Activated naive CD8-positive, alpha-beta T cell treated with anti-CD3 and anti-CD28 coated beads, Interleukin-2, amount 50 U/mL, for 24 hours (primary cell): ENCODE results near the gene CHTF18.
"Not testable (repeated sequence)": the region's sequence is repeated elsewhere in the genome, so short reads cannot be mapped to it uniquely, and the experiment has no call there.

Source experiments
- ATAC-seq: fragments of 150-1000 bp; cut with Tn5 transposase; one replicate; pipeline ENCODE4 v1.10.0; 2021
- DNase-seq: peaks from one replicate; pipeline ENCODE4 v3.0.0; 2021
- H3K27ac Mint-ChIP-seq: one replicate; pipeline ENCODE4 v1.8.0; 2021; ENCODE audit warnings: mild to moderate bottlenecking, mixed read lengths
- H3K27me3 Mint-ChIP-seq: one replicate; pipeline ENCODE4 v1.8.0; 2021; ENCODE audit warnings: mixed read lengths
- H3K36me3 Mint-ChIP-seq: one replicate; pipeline ENCODE4 v1.8.0; 2021; ENCODE audit warnings: low read depth, mixed read lengths
- H3K4me1 Mint-ChIP-seq: one replicate; pipeline ENCODE4 v1.8.0; 2021; ENCODE audit warnings: mixed read lengths
- H3K4me3 Mint-ChIP-seq: one replicate; pipeline ENCODE4 v1.8.0; 2021; ENCODE audit warnings: mild to moderate bottlenecking, moderate library complexity, mixed read lengths
- H3K9me3 Mint-ChIP-seq: one replicate; pipeline ENCODE4 v1.8.0; 2021; ENCODE audit warnings: mixed read lengths

The CHTF18 gene

DNA sequence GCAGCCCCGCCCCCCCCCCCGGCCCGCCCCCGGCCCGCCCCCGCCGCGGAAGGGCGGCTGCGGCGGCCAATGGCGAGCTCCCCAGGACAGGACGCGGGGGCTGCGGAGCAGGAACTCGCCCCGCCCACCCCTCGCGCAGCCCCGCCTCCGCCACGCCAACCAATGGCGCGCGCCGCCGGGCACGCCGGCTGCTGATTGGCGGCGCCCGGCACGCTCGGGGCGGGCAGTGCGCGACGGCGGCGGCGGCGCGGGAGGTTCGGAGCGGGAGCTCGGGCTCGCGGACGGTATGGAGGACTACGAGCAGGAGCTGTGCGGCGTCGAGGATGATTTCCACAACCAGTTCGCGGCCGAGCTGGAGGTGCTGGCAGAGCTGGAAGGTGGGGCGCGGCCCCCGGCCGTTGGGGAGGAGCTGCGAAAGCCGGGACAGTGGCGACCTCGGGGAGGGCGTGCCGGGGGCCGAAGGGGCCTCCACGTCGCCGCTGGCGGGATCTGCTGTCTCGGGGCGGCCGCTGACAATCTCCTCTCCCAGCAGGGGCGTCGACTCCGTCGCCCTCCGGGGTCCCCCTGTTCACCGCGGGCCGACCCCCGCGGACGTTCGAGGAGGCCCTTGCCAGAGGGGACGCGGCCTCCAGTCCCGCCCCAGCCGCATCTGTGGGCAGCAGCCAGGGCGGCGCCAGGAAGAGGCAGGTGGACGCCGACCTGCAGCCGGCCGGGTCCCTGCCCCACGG is at the start of gene CHTF18:
TSS of gene CHTF18 (plus strand) at position 222 of the 728 bp plus-strand sequence. CDS start at position 287, 65 bp downstream.
- no peaks in the 10 kb centered on the region for H3K27me3 Mint-ChIP-seq
- no peaks in the 10 kb centered on the region for H3K9me3 Mint-ChIP-seq
- H3K4me1 Mint-ChIP-seq: peaks cover 7% of the 10 kb centered on the region
- peak; percentile 94 for DNase-seq
- H3K4me3 Mint-ChIP-seq: peak within 1 kb of the TSS; percentile 85
- peak within 1 kb of the TSS; percentile 70 for H3K27ac Mint-ChIP-seq
- peaks cover 16% of the 10 kb centered on the region for H3K36me3 Mint-ChIP-seq
- peak; percentile 80 for ATAC-seq

DNA sequence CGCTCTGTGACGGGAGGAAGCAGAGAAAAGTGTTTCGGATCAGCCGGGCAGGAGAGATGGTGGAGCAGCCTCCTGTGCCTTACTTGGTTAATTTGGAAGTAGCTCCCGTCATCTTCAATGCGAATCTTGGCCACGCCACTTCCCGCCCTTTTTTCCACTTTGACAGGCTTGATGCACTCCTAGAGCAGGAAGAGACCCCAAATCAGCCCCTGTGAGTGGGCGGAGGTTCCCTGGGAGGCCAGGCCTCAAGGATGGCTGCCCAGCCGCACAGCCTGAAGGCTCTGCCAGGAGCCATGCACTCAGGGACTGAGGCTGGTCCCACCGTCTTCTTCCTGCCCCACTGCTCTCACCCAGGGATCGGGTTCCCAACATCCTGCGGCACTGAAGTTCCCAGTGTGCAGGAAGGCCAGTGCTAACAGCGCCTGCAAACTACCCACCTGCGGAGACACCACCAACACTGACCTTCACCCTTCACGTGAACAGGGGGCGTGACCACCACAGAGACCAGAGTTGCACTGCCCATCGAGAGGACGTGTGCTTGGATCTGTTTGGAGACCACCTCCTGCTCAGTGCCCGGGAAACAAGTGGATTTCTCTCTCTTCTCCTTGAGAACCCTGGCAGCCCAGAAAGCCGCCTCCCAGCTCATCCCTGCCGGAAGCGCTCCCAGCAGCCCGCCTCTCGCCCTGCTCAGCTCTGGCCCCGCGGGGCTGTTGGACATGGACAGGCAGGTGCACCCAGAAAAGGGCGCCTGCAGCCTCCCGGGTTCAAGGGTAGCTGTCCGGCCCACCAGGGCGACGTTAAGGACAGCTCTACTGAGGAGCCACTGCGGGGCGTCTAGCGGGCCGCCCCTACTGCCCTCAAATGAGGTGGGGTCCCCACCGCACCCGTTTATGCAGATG is 48.6 kb upstream of the CHTF18 start:
- Mint-ChIP-seq H3K27me3 (no peaks in the 10 kb centered on the region), H3K36me3 (peaks cover 8% of the 10 kb centered on the region), H3K27ac (peak overlapping the region; percentile 46), H3K4me3 (peak overlapping the region; percentile 78), H3K9me3 (no peaks in the 10 kb centered on the region), H3K4me1 (peaks cover 28% of the 10 kb centered on the region)
- ATAC-seq: no peak
- no peak for DNase-seq

DNA sequence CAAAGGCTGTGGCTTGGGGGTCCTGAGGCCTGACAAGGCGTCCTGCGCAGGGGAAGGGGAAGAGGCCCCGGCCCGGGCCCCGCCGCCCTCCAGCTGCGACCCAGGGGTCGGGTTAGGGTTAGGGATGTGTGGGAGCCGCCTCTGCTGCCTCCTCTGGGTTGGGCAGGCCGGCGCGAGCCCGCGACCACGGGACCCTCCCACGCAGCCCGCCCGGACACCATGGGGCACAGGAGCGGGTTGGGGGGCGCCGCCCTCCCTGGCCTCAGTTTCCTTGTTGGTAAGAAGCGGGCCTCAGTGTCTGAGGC is 48.0 kb upstream of the CHTF18 start:
- Mint-ChIP-seq H3K27ac (peak overlapping the region; percentile 46), H3K27me3 (no peaks in the 10 kb centered on the region), H3K4me3 (peak overlapping the region; percentile 78), H3K9me3 (no peaks in the 10 kb centered on the region), H3K36me3 (peaks cover 4% of the 10 kb centered on the region), H3K4me1 (peaks cover 24% of the 10 kb centered on the region)
- ATAC-seq (no peak), DNase-seq (no peak)

DNA sequence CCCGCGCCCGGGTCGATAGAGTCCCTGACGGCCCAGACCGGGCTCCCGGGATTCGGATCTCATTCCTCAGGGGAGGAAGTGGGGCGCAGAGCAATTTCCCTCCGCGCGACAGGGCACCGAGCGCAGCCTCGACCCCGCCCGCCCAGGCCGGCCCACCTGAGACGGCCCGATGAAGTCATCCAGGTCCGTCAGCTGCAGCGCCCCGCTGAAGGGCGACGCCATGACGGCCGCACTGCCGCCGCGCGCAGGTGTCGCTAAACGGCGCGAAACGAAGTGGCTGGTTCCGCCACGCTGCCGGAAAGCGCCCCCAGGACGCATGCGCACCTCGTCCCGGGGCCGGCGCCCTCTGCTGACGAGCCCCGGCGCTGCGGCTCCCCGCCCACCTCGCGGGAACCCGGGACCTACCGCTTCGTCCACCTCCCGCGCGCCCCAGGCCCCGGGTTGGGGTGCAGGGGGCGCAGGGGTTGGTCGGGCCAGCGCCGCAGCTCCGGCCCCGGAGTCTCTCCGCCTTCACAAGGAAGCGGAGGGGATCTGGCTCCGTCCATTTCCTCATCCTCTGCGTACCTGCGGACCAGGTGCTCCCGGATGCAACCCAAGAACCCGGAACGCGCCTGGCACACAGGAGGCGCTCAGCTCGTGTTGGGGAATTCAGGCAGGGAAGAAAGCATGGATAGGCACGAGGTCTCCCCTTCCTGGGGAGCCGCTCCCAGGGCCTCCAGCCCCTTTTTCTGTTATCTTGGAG is 47.5 kb upstream of the CHTF18 start, which contains the start of gene CIAO3:
TSS of gene CIAO3 (minus strand) at position 234 of the 742 bp plus-strand sequence. CDS start at position 222, 12 bp downstream.
- Mint-ChIP-seq H3K4me3 (peak within 1 kb of the TSS; percentile 79), H3K4me1 (peaks cover 19% of the 10 kb centered on the region), H3K9me3 (no peaks in the 10 kb centered on the region), H3K27ac (peak within 1 kb of the TSS; percentile 56), H3K36me3 (peaks cover 4% of the 10 kb centered on the region), H3K27me3 (no peaks in the 10 kb centered on the region)
- peak; percentile 95 for DNase-seq
- ATAC-seq: peak; percentile 80

DNA sequence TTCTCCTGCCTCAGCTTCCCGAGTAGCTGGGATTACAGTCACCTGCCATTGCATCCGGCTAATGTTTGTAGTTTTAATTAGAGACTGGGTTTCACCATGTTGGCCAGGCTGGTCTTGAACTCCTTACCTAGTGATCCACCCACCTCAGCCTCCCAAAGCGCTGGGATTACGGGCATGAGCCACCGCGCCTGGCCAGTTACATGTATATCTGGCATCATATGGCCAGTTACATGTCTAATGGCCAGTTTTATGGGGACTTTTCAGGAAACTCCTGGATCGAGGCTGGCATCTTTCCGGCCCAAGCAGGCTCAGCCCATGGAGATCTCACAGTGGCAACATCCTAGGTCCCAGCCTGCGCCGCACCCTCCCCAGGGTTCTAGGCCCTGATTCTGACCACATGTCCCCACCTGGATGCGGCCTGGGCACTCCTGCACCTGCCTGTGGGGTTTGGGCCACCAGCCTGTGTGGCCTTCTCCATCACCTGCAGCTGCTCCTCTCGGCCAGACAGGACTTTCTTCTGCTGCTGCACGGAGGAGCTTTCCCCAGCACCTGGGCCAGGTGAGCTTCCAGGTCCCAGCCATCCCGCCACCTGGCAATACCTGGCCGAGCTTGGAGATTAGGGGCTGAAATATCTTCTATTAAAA is 46.3 kb upstream of the CHTF18 start:
- Mint-ChIP-seq H3K36me3 (peaks cover 2% of the 10 kb centered on the region), H3K4me1 (peaks cover 14% of the 10 kb centered on the region), H3K4me3 (peak overlapping the region; percentile 79), H3K27me3 (no peaks in the 10 kb centered on the region), H3K9me3 (no peaks in the 10 kb centered on the region), H3K27ac (no peak overlapping the region)
- ATAC-seq: no peak
- no peak for DNase-seq

DNA sequence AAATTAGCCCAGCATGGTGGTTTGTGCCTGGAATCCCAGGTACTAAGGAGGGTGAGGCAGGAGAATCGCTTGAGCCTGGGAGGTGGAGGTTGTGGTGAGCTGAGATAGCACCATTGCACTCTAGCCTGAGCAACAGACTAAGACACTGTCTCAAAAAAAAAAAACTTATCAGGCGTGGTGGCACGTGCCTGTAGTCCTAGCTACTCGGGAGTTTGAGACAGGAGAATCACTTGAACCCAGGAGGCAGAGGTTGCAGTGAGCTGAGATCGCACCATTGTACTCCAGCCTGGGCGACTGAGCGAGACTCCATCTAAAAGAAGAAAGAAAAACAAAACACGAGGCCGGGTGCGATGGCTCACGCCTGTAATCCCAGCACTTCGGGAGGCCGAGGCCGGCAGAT is 45.5 kb upstream of the CHTF18 start:
- not testable (repeated sequence) for ATAC-seq, H3K36me3 Mint-ChIP-seq, H3K27me3 Mint-ChIP-seq, DNase-seq, H3K27ac Mint-ChIP-seq, H3K4me3 Mint-ChIP-seq, H3K9me3 Mint-ChIP-seq
- H3K4me1 Mint-ChIP-seq: peaks cover 14% of the 10 kb centered on the region

DNA sequence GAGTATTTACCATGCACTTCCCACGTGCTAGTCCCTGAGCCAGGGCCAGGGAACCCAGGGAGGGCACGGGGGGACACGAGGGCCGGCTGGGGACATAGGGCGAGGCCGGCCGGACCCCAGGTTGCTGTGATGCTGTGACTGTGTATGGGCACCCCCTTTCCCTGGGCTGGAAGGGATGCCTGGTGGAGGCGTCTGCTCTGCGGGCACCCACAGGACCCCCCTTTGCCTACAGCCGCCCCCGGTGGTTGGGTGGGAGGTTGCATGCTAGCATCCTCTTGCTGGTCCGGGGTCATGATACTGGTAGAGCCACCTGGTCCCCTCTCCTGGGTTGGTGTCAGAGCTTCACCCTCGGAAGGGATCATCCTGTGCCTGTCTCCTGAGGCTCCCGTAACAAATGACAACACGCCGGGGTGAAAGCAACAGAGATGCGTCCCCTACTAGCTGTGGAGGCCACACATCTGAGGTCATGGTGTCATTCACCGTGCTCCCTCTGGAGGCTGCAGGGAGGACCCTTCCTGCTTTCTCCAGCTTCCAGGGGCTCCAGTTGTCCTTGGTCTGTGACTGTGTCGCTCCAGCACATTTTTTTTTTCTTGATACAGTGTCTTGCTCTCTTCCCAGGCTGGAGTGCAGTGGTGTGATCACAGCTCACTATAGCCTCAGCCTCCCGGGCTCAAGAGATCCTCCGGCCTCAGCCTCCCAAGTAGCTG is 44.5 kb upstream of the CHTF18 start:
- Mint-ChIP-seq H3K36me3 (no peaks in the 10 kb centered on the region), H3K4me1 (peaks cover 11% of the 10 kb centered on the region), H3K9me3 (no peaks in the 10 kb centered on the region), H3K4me3 (no peak overlapping the region), H3K27me3 (no peaks in the 10 kb centered on the region), H3K27ac (no peak overlapping the region)
- ATAC-seq (no peak), DNase-seq (no peak)

DNA sequence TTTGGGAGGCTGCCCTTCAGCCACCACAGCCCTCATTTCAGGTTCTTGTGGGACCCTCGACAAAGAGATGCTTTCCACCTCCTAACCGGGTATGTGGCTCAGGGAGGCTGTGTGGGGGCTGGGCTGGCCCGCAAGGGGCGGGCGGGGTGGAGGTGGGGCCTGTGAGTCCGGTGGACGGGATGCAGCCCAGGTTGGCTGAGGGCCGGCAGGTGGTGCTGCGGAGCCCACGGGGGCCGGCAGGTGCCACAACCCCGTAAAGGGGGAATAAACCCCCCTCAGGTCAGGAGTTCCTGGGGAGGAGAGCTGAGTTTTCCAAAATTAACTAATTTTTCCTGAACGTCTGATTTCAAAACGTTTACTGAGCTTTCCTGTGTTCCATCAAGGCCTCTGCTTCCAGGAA is 42.7 kb upstream of the CHTF18 start:
- no peaks in the 10 kb centered on the region for H3K36me3 Mint-ChIP-seq
- H3K4me3 Mint-ChIP-seq: no peak overlapping the region
- H3K27ac Mint-ChIP-seq: no peak overlapping the region

DNA sequence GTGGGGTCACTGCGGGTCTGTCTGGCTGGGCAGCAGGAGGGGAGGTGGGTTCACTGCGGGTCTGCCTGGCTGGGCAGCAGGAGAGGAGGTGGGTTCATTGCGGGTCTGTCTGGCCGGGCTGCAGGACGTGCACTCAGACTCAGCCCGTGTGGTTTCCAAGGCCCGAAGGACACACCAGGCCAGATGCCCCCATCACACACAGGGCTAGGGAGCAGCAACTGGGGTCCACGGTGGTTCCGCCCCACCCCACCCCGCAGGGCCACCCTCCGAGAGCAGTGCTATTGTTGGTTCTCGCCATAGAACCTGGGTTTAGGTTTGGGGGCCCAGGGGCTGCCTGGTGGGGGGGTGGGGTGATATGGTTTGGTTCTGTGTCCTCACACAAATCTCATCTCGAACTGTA is 41.8 kb upstream of the CHTF18 start:
- Mint-ChIP-seq H3K27me3 (no peaks in the 10 kb centered on the region), H3K9me3 (no peaks in the 10 kb centered on the region), H3K4me1 (no peaks in the 10 kb centered on the region), H3K27ac (no peak overlapping the region), H3K4me3 (no peak overlapping the region), H3K36me3 (no peaks in the 10 kb centered on the region)
- no peak for ATAC-seq
- no peak for DNase-seq

More for the DNA sequence above, 42.7 kb upstream of the CHTF18 start:
- Mint-ChIP-seq H3K27me3 (no peaks in the 10 kb centered on the region), H3K9me3 (no peaks in the 10 kb centered on the region), H3K4me1 (peaks cover 2% of the 10 kb centered on the region)
- DNase-seq (no peak), ATAC-seq (peak; percentile 37)

DNA sequence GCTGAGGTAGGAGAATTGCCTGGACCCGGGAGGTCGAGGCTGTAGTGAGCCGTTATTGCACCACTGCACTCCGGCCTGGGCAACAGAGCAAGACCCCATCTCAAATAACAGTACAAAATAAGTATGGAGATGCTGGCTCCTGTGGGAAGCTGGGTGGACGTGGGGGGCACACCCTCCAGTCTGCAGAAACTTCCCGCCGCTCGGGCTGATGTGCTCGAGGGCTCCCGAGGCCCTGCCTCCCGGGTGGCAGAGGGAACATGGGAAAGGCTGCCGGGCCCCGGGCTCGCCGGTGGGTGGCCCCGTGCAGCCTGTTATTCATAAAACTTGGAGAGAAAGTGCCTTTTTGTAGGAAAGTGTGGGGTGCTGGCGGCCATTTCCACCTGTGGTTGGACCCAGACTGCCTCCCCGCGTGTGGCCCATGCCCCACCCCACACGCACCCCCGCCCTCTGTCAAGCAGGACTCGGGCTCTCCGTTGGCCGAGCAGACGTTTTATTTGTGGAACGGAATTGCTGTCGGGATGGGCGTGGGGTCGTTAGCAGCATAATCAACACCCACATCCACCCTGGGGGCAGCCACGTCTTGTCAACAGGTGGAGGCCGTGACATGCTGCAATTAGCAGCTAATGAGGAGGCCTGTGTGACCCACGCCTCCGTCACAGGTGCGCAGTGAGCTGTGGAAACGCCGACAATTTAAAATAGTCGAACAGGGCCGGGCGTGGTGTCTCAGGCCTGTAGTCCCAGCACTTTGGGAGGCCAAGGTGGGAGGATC is 40.3 kb upstream of the CHTF18 start:
- DNase-seq: no peak
- Mint-ChIP-seq H3K4me3 (no peak overlapping the region), H3K9me3 (no peaks in the 10 kb centered on the region), H3K36me3 (no peaks in the 10 kb centered on the region), H3K4me1 (no peaks in the 10 kb centered on the region), H3K27ac (no peak overlapping the region), H3K27me3 (no peaks in the 10 kb centered on the region)
- ATAC-seq: no peak

DNA sequence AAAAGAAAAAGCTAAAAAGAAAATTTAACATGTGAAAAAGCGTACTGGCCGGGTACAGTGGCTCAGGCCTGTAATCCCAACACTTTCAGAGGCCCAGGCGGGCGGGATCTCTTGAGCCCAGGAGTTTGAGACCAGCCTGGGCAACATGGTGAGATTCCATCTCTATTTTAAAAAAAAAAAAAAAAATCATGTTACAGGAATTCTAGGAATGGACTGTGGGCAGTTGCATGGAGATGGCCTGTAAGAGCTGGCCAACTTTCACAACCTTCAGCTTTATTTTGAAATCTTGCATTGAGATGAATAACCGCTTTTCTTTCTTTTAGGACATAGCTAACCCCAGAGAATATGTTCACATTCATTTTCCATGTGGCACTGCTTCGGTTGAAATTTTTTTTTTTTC is 39.4 kb upstream of the CHTF18 start:
- no peak for DNase-seq
- Mint-ChIP-seq H3K4me3 (no peak overlapping the region), H3K36me3 (no peaks in the 10 kb centered on the region), H3K27me3 (no peaks in the 10 kb centered on the region), H3K9me3 (no peaks in the 10 kb centered on the region), H3K27ac (no peak overlapping the region), H3K4me1 (no peaks in the 10 kb centered on the region)
- no peak for ATAC-seq

DNA sequence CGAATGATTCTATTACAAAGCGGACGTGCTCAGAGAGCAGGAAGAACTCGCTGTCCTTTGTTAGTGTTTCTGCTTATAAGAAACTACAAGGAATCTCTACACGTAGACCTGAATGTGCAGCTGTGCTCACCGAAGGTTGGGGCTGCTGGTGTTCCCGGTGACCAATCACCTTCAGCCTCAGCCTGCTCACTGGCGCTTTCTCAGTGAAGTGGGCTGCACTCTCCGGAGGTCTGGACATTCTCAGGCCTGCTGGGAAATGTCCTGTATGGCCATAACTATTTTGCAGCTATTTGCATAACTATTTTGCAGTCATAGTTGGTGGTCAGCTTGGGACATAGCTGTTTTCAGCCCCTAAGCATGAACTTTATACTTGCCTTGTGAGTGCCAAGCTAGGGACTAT is 37.9 kb upstream of the CHTF18 start:
- no peak overlapping the region for H3K4me3 Mint-ChIP-seq
- no peaks in the 10 kb centered on the region for H3K36me3 Mint-ChIP-seq
- DNase-seq: no peak
- H3K9me3 Mint-ChIP-seq: no peaks in the 10 kb centered on the region
- H3K27me3 Mint-ChIP-seq: no peaks in the 10 kb centered on the region
- no peaks in the 10 kb centered on the region for H3K4me1 Mint-ChIP-seq
- H3K27ac Mint-ChIP-seq: no peak overlapping the region
- no peak for ATAC-seq
